Activated T-helper 1 cell treated with anti-CD3 and anti-CD28 coated beads, Interleukin-12 subunit alpha, Interleukin-12 subunit beta, Interleukin-2, Interleukin-4 antibody, amounts not matched to agents 30 ng/mL and 10 ng/mL and 1 ng/mL, durations not matched to agents 14 hours and 24 hours and 36 hours (primary cell): ENCODE results near the gene HHAT. TPM values are rescaled to one million over a fixed set of nuclear protein-coding genes. Genes with fewer than 3 reads are reported as not detected.

Source experiments
- DNase-seq: peaks from one replicate; pipeline ENCODE4 v3.0.0; 2021; ENCODE audit warnings: low spot score
- H3K27ac Mint-ChIP-seq: one replicate; pipeline ENCODE4 v1.8.0; 2021; ENCODE audit warnings: mild to moderate bottlenecking, mixed read lengths
- H3K27me3 Mint-ChIP-seq: one replicate; pipeline ENCODE4 v1.8.0; 2022; ENCODE audit warnings: mild to moderate bottlenecking, moderate library complexity, mixed read lengths; ENCODE audit not compliant: insufficient read depth
- H3K36me3 Mint-ChIP-seq: one replicate; pipeline ENCODE4 v1.8.0; 2021; ENCODE audit warnings: low read depth, mixed read lengths
- H3K4me1 Mint-ChIP-seq: one replicate; pipeline ENCODE4 v1.8.0; 2021; ENCODE audit warnings: low read depth, mixed read lengths
- H3K4me3 Mint-ChIP-seq: one replicate; pipeline ENCODE4 v1.8.0; 2021; ENCODE audit warnings: mild to moderate bottlenecking, moderate library complexity, mixed read lengths
- H3K9me3 Mint-ChIP-seq: one replicate; pipeline ENCODE4 v1.8.0; 2021; ENCODE audit warnings: mixed read lengths
- intact Hi-C: fragments of 100-400 bp; cut with micrococcal nuclease; formaldehyde crosslinking; loops from one replicate; pipeline ENCODE4 v1.15.1; 2024
- total RNA-seq: library from RNA; stranded (reverse); gene quantifications from 2 replicates; pipeline ENCODE4 v1.2.3, GENCODE V29; 2022

The HHAT gene
- total RNA-seq, 1 donor from 2014 or later, result 0.67 TPM

DNA sequence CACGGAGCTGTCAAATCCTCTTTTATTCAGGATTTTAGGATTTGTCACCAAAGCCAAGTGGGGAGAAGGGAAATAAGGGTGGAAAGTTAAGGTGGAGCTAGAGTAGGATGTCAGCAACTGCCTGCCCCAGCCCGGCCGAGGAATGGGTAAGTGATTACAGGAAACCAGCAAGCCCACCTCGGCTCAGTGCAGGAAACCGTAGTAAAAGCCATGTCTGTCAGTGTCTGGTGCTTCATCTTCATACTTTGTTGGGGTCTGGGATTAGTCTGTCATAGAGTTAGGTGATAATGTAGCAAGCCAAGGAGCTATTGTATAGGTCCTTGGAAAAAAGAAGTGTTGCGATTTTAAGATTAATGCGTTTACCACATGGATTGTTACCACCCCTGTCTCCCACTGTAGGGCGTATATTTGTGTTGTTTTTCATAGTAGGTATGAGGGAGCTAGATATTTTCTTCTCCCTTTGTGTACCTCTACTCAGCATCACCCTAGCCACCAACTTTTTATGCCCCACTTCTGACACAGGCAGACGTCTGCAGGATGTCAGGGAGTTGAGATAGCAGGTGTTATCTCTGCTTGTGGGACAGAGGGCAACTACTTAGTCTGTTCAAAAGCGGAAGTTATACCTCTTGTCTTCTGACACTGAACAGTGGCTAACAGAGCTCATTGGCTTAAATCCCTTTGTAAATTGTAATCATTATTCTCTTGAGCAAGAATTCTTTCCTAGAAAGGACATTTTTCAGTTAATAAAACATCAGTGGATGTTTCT is 253.7 kb downstream of the HHAT start:
- no peak overlapping the region for H3K27ac Mint-ChIP-seq
- H3K36me3 Mint-ChIP-seq, result no peaks in the 10 kb centered on the region
- intact Hi-C loops, result no loop called here
- H3K4me3 Mint-ChIP-seq, result no peak overlapping the region
- no peak for DNase-seq
- H3K27me3 Mint-ChIP-seq, result no peaks in the 10 kb centered on the region
- H3K4me1 Mint-ChIP-seq, result peaks cover 9% of the 10 kb centered on the region
- no peaks in the 10 kb centered on the region for H3K9me3 Mint-ChIP-seq

DNA sequence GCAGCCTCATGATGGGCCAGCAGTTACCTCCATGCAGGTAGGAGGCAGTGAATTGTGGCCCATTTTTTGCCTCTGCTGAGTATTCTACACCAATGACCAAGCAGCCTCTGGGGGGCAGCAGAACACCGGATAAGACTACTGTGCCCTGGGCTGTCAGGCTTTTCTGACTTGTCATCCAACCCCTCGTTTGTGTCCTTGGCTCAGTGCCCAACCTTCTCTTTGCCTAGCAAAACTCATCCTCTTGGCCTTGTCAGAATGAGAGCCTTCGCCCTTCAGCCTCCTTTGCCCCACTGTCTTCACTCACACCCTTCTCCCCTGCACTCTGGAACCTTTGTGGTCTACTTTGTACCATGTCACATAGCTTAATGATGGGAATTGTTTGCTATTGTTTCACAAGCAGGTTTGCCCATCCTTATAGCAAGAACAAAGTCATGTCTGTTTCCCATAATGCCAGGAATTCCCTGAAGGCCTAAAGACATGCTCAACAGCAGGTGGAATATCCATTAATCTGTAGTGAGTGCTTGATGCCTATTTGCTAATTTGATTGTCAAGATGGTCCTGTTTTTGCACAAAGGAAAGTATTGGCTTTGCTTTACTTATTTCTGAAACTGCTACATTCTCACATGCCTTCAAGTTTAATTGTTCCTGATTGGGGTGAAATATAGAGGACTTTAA is 255.9 kb downstream of the HHAT start:
- H3K4me3 Mint-ChIP-seq, result no peak overlapping the region
- H3K36me3 Mint-ChIP-seq, result no peaks in the 10 kb centered on the region
- intact Hi-C loops, result loop anchor here (1.0 to 2.0 kb wide), 5 partner anchors 138 to 930 kb away; no protein-coding TSS in a partner anchor
- peaks cover 9% of the 10 kb centered on the region for H3K4me1 Mint-ChIP-seq
- no peak overlapping the region for H3K27ac Mint-ChIP-seq
- peak; percentile 37 for DNase-seq
- no peaks in the 10 kb centered on the region for H3K9me3 Mint-ChIP-seq
- H3K27me3 Mint-ChIP-seq, result no peaks in the 10 kb centered on the region

DNA sequence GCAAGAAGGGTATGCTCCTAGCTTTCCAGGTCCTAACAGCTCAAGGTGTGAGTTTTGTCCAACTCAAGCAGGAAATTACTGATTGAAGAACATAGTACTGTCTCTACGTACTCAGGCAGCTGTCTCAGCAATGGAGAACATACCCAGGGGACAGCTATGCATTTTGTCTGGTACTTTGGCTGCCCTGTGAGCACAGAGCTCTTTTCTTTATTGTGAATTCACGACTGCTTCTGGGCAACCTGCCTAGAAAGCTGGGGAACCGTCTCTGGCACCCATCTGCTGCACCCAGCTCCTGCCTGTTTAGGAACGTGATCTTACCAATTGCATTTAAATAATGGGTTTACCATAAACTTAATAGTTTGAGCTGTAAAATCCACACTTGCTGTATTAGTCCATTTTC is 258.1 kb downstream of the HHAT start:
- H3K4me1 Mint-ChIP-seq, result peaks cover 8% of the 10 kb centered on the region
- intact Hi-C loops, result no loop called here
- H3K36me3 Mint-ChIP-seq, result no peaks in the 10 kb centered on the region
- H3K9me3 Mint-ChIP-seq, result no peaks in the 10 kb centered on the region
- H3K4me3 Mint-ChIP-seq, result no peak overlapping the region
- no peak for DNase-seq
- no peaks in the 10 kb centered on the region for H3K27me3 Mint-ChIP-seq
- H3K27ac Mint-ChIP-seq, result no peak overlapping the region

DNA sequence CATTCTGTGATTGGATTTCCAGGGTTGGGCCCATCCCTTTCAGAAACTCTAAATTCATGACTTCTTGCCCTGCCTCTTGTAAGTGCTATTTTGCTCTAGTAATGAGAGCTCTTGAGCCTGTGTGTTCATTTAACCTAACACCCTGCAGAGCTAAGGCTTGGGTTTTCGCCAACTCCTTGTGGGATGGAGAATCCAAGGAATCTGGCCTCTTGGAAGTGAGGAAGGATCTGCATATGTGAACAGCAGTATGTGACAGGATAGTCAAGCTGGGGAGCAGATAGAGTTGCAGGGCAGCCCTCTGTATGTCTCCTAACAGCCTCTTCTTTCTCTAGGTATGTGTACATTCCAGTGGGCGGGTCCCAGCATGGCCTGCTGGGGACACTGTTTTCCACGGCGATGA is 258.9 kb downstream of the HHAT start:
- no peak overlapping the region for H3K4me3 Mint-ChIP-seq
- H3K27ac Mint-ChIP-seq, result no peak overlapping the region
- H3K4me1 Mint-ChIP-seq, result peaks cover under 1% of the 10 kb centered on the region
- intact Hi-C loops, result no loop called here
- H3K27me3 Mint-ChIP-seq, result no peaks in the 10 kb centered on the region
- H3K9me3 Mint-ChIP-seq, result no peaks in the 10 kb centered on the region
- DNase-seq, result no peak
- H3K36me3 Mint-ChIP-seq, result no peaks in the 10 kb centered on the region

DNA sequence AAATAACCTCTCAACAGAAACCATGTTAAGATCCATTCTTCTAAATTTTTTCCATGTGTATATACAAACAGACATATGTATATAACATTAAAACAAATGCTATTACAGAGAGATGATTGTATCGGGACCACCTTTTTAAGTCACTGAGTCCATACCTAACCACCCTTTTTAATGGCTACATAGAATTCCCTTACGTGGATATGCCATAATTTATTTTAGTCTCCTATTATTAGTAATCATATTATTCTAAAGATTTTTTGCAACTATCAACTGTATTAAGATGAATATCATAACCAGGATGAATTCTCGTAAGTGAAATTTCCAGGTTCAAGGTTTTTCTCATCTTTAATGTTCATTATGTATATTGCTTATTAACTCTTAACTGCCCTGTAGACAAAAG is 259.7 kb downstream of the HHAT start:
- no peak overlapping the region for H3K27ac Mint-ChIP-seq
- H3K4me1 Mint-ChIP-seq, result no peaks in the 10 kb centered on the region
- H3K36me3 Mint-ChIP-seq, result no peaks in the 10 kb centered on the region
- no peak for DNase-seq
- H3K9me3 Mint-ChIP-seq, result no peaks in the 10 kb centered on the region
- no peaks in the 10 kb centered on the region for H3K27me3 Mint-ChIP-seq
- intact Hi-C loops, result no loop called here
- H3K4me3 Mint-ChIP-seq, result no peak overlapping the region

DNA sequence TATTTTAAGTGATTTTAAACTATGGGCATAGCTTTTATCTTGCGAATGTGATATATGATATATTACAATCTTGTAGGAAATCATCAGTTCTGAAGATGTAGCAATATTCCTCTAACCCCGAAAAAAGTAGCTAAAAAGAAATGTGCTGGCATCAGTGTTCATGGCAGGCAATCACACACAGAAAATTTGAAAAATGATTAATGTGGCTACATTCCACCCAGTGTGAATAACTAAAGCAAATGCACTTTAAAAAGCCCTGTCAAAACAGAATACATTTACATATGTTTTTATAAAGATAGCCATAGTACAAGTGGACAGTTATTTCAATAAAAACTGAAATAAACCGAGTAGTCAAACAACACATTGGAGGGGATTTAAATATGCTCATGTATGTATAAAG is 260.2 kb downstream of the HHAT start:
- no peak overlapping the region for H3K4me3 Mint-ChIP-seq
- no peak overlapping the region for H3K27ac Mint-ChIP-seq
- H3K36me3 Mint-ChIP-seq, result no peaks in the 10 kb centered on the region
- no peaks in the 10 kb centered on the region for H3K27me3 Mint-ChIP-seq
- no peak for DNase-seq
- no peaks in the 10 kb centered on the region for H3K9me3 Mint-ChIP-seq
- intact Hi-C loops, result no loop called here
- H3K4me1 Mint-ChIP-seq, result no peaks in the 10 kb centered on the region

DNA sequence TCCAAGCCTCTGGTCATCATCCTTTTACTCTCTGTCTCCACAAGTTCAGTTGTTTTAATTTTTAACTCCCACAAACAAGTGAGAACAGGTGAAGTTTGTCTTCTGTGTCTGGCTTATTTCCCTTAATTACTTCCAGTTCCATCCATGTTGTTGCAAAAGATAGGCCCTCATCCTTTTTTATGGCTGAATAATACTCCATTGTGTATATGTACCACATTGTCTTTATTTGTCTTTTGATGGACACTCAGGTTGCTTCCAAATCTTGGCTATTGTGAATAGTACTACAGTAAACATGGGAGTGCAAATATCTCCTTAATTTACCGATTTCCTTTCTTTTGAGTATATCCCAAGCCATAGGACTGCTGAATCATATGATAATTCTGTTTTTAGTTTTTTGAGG is 262.5 kb downstream of the HHAT start:
- DNase-seq, result no peak
- no peaks in the 10 kb centered on the region for H3K36me3 Mint-ChIP-seq
- H3K4me1 Mint-ChIP-seq, result no peaks in the 10 kb centered on the region
- H3K27ac Mint-ChIP-seq, result no peak overlapping the region
- intact Hi-C loops, result no loop called here
- peaks cover 2% of the 10 kb centered on the region for H3K27me3 Mint-ChIP-seq
- H3K4me3 Mint-ChIP-seq, result no peak overlapping the region
- H3K9me3 Mint-ChIP-seq, result no peaks in the 10 kb centered on the region

DNA sequence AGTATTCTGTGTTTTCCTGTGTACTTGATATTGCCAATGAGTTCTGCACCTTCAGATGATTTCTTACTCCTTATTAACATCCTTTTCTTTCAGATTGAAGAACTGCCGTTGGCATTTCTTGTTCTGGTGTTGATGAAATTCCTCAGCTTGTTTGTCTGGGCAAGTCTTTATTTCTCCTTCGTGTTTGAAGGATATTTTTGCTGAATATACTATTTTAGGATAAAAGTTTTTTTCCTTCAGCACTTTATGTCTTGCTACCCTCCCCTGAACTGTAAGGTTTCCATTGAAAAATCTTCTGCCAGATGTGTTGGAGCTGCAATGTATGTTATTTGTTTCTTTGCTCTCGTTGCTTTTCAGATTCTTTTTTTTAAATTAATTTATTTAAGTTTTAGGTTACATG is 265.9 kb downstream of the HHAT start:
- Mint-ChIP-seq H3K9me3 (no peaks in the 10 kb centered on the region), H3K4me1 (no peaks in the 10 kb centered on the region), H3K27ac (no peak overlapping the region), H3K36me3 (no peaks in the 10 kb centered on the region), H3K4me3 (no peak overlapping the region), H3K27me3 (peaks cover 2% of the 10 kb centered on the region)
- no peak for DNase-seq
- intact Hi-C loops, result no loop called here

DNA sequence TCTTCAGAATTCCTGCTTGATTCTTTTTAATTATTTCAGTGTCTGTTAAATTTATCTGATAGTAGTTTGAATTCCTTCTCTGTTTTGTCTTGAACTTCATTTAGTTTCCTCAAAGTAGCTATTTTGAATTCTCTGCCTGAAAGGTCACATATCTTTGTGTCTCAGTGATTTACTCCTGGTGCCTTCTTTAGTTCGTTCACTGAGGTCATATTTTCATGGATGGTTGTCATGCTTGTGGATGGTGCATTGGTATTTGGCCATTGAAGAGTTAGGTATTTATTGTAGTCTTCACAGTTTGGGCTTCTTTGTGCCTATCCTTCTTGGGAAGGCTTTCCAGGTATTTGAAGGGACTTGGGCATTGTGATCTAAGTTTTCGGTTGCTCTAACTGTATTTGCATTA is 267.9 kb downstream of the HHAT start:
- intact Hi-C loops, result no loop called here
- Mint-ChIP-seq H3K36me3 (no peaks in the 10 kb centered on the region), H3K9me3 (no peaks in the 10 kb centered on the region), H3K4me1 (no peaks in the 10 kb centered on the region), H3K27ac (no peak overlapping the region), H3K27me3 (peaks cover 2% of the 10 kb centered on the region), H3K4me3 (no peak overlapping the region)
- DNase-seq, result no peak

DNA sequence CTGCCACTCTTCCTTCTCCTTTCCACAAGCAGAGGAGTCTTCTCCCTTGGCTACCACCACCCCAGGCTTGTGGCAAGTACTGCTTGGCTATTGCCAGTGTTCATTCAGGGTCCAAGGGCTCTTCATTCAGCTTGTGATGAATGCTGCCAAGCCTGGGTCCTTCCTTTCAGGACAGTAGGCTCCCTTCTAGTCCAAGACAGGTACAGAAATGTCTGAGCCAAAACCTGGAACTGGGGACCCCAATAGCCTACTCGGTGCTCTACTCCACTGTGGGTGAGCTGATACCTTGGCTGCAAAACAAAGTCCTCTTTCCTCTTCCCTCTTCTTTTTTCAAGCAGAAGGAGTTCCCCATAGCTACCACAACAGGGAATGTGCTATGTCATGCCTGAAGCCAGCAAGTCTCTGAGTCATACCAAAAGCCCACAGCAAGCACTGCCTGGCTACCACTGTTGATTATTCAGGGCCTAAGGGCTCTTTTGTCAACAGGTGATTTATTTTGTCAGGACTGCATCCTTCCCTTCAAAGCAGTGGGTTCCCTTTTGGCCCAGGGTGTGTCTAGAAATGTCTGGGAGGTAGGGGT is 268.9 kb downstream of the HHAT start:
- Mint-ChIP-seq H3K27ac (no peak overlapping the region), H3K27me3 (peaks cover 4% of the 10 kb centered on the region), H3K36me3 (no peaks in the 10 kb centered on the region), H3K4me3 (no peak overlapping the region), H3K9me3 (no peaks in the 10 kb centered on the region), H3K4me1 (no peaks in the 10 kb centered on the region)
- intact Hi-C loops, result no loop called here
- DNase-seq, result no peak

DNA sequence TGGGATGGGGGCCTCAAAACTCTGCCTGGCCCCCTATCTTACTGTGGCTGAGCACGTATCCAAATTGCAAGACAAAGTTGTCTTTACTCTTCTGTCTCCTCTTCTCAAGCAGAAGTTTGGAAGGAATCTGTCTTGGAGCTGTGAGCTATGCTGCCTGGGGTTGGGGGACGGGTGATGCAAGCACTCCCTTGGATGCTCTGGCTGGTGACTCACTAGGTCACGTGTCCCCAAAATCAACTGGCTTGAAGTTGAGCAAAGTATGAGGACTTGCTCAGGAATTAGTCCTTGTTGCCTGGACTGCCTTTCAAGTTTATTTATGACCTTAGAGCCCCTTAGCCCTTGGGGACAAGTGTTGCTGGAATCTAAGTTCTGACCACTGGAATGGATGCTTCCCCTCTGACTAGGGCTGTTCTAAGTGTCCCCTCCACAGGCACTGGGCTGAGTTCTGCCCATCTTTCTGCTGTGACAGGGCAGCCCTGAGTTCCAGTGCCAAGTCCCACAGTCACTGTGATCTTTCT is 269.5 kb downstream of the HHAT start:
- Mint-ChIP-seq H3K27ac (no peak overlapping the region), H3K27me3 (peaks cover 4% of the 10 kb centered on the region), H3K36me3 (no peaks in the 10 kb centered on the region), H3K9me3 (no peaks in the 10 kb centered on the region), H3K4me1 (no peaks in the 10 kb centered on the region), H3K4me3 (no peak overlapping the region)
- intact Hi-C loops, result no loop called here
- DNase-seq, result no peak

DNA sequence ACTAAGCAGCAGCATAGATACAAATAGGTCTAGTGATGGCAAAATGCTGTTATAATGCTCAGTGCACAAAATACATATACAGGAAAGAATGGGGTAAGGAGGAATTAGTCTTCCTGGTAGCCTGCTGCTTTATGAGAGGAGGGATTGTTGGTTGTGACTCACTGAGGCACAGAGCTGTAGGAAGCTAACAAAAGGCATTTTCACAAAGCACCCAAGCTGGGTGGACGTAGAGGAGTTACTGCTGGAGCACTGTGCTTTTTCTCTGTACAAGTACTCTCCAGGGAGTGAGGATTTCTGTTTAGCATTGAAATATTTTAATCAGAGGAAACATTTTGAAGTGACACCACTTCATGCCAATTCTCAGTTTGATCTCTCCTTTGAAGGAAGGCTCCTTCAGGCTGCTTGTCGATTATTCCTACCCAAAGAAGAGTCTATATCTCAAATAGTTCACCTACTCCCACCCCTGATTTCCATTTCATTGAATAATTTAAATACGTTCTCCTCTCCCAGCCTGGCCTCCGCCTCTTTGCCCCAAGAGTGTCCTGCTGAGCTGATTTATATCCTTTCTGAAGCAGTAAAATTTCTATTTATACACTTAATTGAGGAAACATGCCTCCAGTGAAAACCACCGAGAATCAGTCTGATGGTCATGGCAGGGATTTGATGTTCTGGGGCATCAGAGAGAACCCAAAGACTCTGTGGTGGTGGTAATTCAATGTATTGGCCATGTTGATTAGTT is 271.9 kb downstream of the HHAT start:
- Mint-ChIP-seq H3K4me1 (no peaks in the 10 kb centered on the region), H3K36me3 (no peaks in the 10 kb centered on the region), H3K4me3 (no peak overlapping the region), H3K27ac (no peak overlapping the region), H3K27me3 (peaks cover 2% of the 10 kb centered on the region), H3K9me3 (no peaks in the 10 kb centered on the region)
- intact Hi-C loops, result no loop called here
- DNase-seq, result no peak

DNA sequence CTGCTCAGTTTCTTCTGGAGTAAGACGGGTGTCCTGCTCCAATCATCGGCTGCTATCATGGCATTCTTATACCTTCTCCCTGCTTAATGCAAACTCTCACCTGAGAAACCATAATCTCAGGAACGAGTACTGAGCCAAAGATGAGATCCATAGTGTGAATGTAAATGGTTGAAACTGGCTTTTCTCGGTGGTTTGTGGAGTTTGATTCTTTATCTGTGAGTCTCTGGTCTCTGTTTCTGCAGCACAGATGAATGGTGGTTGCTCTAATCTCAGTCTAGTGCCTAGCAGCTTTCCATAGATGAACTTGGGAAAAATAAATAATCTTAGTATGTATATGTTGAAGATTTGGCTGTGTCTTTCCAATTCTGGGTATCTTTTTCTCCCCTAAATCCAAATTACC is 274.4 kb downstream of the HHAT start:
- Mint-ChIP-seq H3K4me3 (no peak overlapping the region), H3K27me3 (peaks cover 4% of the 10 kb centered on the region), H3K27ac (no peak overlapping the region), H3K9me3 (no peaks in the 10 kb centered on the region), H3K36me3 (no peaks in the 10 kb centered on the region), H3K4me1 (no peaks in the 10 kb centered on the region)
- no peak for DNase-seq
- intact Hi-C loops, result no loop called here
